ENCODE results near the gene DNAJA1.

Gene DNAJA1

DNA sequence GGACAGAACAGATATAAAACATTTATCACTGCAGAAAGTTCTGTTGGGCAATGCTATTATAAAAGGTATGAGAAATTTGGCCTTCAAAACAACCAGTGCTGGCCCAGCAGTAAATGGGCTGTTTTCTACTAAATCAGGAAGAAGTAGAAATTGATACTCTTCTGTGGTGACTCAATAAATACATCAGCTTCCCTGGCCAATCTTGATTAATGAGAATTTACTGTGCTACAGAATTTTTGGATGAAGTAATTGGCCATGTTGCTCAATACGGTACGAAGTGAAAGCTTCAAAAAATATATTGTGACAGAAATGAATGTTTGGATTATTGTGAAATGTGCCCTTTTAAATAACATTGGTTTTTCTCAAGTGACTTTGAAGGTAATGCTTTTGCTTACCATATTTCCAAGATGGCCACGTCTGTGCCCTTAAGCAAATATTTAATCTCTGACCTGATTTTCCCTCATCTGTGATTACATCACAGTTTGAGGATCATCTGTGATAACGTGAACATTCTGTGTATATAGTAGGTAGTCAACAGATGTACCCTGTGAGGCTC lies 4.2 kb downstream of the DNAJA1 start:
- DNase-seq (ENCODE audit: low spot score) = no peak

DNA sequence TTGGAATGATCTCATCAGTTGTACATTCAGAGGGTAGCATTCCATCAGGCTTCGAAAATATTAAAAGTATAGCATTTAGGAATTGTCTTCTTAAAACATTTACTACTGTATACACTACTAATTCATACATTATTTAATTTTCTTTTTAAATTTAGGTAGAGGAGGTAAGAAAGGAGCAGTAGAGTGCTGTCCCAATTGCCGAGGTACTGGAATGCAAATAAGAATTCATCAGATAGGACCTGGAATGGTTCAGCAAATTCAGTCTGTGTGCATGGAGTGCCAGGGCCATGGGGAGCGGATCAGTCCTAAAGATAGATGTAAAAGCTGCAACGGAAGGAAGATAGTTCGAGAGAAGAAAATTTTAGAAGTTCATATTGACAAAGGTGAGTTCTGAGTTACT lies 5.2 kb downstream of the DNAJA1 start:
- DNase-seq (ENCODE audit: low spot score) = no peak

- DNase-seq (ENCODE audit: low spot score) = no peak
Measured at GRCh38 chr9:33032292-33032691, 7.2 kb downstream of the DNAJA1 start.

- no peak for DNase-seq (ENCODE audit: low spot score)
Measured at GRCh38 chr9:33032865-33033264, 7.8 kb downstream of the DNAJA1 start.

DNA sequence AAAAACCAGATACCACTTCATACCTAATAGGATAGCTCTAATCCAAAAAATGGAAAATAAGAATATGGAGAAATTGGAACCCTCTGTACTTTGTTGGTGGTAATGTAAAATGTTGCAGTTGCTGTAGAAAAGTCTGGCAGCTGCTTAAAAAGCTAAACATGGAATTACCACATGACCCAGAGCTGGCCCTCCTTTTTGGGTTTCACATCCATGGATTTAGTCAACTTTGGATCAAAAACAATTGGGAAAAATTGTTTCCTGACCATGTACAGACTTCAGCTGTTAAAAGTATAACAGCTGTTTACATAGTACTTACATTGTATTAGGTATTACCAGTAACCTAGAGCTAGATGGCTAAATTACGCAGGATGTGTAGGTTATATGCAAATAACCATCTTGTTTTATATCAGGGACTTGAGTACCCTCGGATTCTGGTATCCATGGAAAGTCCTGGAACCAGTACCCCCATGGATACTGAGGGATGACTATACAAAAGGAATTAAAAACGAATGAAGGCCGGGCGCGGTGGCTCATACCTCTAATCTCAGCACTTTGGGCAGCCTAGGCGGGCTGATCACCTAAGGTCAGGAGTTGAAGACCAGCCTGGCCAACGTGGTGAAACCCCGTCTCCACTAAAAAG lies 15.8 kb downstream of the DNAJA1 start:
- no peak for DNase-seq (ENCODE audit: low spot score)

DNA sequence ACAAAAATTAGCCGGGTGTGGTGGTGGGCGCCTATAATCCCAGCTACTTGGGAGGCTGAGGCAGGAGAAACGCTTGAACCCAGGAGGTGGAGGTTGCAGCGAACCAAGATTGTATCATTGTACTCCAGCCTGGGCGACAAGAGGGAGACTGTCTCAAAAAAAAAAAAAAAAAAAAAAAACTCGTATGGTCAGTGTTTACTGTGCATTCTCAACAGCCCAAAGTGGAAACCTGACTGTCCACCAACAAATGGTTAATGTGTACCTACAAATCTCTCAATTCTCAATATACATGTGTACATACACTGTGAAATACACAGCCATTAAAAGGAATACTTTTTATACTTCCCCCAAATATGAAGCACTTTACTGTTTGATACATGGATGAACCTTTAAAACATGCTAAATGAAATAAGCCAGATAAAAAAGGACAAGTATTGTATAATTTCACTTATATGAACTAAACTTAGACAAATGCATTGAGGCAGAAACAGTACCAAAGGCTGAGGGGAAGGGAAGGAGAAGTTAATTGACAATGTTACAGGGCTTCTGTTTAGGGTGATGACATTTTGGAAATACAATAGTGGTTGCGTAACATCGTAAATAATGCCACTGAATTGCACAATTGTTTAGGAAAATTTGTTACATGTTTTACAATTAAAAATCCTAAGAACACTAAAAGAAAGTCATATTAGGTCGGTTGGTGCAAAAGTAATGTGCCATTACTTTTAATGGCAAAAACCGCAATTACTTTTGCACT lies 16.5 kb downstream of the DNAJA1 start:
- DNase-seq (ENCODE audit: low spot score) = no peak

- DNase-seq (ENCODE audit: low spot score) = no peak
Measured at GRCh38 chr9:33042473-33042872, 17.4 kb downstream of the DNAJA1 start.

DNA sequence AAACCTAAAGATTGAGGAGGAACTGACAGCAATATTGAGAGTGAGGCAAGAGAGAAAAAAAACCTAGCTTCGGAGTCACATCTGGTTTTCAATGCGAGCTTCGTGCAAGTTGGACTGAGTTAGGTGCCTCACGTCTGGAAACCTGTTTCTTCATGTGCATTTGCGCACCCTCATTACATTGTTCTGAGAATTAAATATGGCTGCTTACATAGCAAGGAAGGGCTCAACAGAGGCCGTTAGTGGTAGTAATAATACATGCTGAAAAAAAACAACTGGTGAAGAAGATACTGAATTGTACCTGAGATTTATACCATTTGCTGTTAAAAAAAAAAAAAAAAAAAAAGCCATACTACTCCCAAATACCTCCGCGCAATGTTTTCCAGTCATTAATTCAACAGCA lies 18.6 kb downstream of the DNAJA1 start:
- no peak for DNase-seq (ENCODE audit: low spot score)

DNA sequence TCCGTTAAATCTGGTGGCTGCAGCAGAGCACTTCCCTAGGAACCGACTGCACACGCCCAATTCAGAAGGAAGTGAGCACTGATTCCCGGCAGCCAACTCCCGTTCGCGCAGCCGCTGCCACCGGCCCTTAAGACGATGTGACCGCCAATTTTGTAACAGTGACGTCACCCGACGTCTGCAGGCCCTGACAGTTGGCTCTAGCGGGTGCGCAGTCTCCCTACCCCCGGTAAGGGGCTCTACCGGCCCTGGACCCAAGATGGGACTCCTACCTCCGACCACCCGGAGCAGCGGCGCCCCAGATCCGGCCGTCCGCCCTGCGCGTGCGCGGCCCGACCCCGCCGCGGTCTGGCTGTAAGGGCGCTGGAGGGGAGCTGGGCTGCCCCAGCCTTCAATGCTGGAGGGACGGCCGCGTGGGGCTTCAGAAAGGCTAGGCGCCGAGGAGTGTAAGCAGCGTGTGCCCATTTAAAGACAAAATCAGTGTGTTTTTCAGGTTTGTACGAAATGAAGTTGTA lies 19.1 kb downstream of the DNAJA1 start:
- DNase-seq (ENCODE audit: low spot score) = peak; percentile 91

GRCh38 chr9:33044677-33045282 lies 19.7 kb downstream of the DNAJA1 start:
- DNase-seq (ENCODE audit: low spot score) = no peak

- DNase-seq (ENCODE audit: low spot score) = no peak
Measured at GRCh38 chr9:33046061-33046460, 21.0 kb downstream of the DNAJA1 start.

GRCh38 chr9:33048054-33048465 lies 23.0 kb downstream of the DNAJA1 start:
- no peak for DNase-seq (ENCODE audit: low spot score)

DNA sequence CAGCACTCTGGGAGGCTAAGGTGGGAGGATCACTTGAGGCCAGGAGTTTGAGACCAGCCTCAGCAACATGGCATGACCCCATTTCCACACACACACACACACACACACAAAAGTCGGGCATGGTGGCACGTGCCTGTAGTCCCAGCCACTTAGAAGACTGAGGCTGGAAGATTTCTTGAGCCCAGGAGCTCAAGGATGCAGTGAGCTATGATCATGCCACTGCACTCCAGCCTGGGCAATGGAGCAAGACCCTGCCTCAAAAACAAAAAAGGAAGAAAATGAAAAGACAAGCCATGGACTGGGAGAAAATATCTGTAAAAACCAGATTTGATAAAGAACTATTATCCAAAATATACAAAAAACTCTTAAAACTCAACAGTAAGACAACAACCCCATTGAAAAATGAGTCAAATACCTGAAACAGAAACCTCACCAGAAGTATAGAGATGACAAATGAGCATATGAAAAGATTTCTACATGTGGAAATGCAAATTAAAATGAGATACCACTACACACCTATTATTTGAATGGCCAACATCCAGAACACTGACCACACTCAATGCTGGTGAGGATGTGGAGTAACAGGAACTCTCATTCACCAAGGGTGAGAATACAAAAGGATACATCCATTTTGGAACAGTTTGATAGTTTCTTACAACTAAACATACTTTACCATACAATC lies 24.7 kb downstream of the DNAJA1 start:
- no peak for DNase-seq (ENCODE audit: low spot score)

- no peak for DNase-seq (ENCODE audit: low spot score)
Measured at GRCh38 chr9:33051144-33051543, 26.1 kb downstream of the DNAJA1 start.

DNA sequence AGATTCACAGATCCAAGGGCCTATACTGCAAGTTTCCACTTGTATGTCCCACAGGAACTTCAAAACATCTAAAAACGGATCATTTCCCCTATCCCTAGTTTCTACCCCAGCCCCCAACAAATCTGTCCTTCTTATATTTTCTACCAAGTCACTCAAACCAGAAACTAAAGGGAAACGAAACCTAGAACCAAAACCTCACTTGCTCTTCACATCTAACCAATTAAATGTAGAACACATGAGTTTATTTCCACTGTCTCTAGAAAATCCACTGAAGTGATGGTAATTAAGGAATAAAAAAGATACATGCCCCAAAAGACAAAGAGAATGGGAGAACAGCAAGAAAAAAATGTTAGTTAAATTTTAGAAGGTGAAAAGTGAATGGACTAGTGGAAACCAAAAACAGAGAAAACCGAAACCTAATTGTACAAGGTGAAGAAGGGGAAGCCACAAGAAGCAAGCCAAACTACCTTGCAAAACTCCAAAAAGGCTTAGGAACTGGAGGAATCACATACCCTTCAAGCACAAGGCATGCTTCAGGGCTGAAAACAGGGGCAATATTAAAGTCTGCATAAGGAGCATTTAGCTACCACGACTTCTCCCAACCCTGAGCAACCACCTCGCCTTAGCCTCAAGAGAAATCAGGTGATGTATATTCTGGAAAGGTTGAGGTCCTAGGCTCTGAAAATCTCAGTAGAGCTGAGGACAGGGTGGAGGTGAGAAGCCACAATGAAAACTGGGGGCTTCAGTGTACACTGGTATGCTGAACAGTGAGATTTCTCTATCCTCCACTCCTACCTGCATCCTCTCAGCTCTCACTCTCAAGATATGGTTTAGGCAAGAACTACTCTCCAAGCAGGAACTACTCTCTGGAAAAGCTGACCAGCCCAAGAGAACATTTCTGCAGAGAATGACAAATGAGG lies 40.3 kb downstream of the DNAJA1 start:
- no peak for DNase-seq (ENCODE audit: low spot score)

DNA sequence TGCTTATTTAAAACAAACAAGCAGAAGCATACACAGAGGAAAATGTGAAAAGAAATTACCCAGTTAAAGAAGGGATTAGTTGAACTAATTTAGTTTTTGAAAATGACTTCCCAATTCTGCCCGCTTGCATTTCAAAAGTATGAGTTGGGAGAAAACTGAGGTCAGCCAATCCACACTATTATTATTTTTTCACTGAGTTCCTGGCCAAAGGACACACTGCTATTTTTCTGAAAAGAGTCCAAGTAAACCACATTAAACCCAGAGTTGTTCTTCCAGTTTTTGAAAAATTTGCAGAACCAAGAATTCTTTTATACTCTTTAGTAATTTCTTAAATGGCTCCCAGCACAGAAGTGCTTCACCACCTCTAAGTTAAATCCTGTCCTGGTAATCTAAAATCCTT lies 43.9 kb downstream of the DNAJA1 start:
- no peak for DNase-seq (ENCODE audit: low spot score)

DNA sequence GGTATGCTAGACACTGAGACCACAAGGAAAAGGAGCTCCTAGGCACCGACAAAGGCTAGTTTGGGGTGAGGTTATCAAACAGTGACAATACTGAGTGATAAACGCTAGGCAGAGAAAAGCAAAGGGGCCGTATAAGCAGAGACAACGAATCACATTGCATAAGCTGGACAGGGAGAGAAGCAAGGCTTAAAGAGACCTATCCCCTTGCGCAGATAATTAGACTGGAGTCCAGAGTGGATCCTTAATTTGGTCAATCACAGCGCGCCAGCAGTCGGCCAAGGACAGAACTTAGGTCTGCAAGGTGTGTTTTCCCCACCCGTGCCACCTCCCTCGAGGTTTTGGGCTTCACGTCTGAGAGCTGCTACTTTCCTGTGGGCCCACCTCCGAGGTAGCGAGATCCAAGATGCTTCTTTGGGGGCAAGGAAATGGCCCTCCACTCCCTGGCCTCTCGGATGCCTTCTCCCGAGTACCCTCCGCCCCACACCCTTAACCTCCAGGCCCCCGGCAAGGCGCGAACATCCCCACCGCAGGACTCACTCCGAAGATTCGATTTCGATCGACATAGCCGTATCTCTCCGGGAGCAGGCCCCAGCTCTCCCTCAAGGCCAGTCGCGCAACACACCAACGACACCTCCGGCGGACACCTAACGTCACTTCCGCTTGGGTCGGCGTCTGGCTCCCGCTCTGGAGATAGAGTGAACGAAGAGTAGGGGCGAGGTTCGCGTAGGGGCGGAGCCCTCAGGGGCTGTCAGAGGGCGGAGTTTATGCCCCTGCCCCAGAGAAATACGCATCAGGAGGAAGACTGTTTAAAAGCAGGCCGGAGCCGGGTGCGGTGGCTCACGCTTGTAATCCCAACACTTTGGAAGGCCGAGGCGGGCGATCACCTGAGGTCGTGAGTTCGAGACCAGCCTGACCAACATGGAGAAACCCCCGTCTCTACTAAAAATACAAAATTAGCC lies 51.3 kb downstream of the DNAJA1 start, which contains the start of gene SMU1:
Gene SMU1, minus strand, starts transcription at position 629 of the 959 bp plus-strand sequence. Its CDS starts 66 bp downstream, at position 563.
- DNase-seq (ENCODE audit: low spot score) = peak; percentile 98

- DNase-seq (ENCODE audit: low spot score) = no peak
Measured at GRCh38 chr9:33080534-33080933, 55.5 kb downstream of the DNAJA1 start.

- peak; percentile 92 for DNase-seq (ENCODE audit: low spot score)
Measured at GRCh38 chr9:33081128-33081851, 56.2 kb downstream of the DNAJA1 start.
